B cell (primary cell): Measurements from ENCODE around the gene TNFRSF1B. TPM values are rescaled to one million over a fixed set of nuclear protein-coding genes. Genes with fewer than 3 reads are reported as not detected.

Experiments used
- ATAC-seq: fragments of 200-7000 bp; cut with Tn5 transposase; one replicate; pipeline ENCODE4 v1.10.0; 2021; ENCODE audit warnings: low read depth, mild to moderate bottlenecking, moderate number of reproducible peaks, moderate library complexity
- CTCF ChIA-PET: fragments of 350-600 bp; sonication (Branson Sonifier 250); formaldehyde crosslinking; loops from one replicate; lab custom pipeline; 2021; ENCODE audit warnings: antibody characterized with exemption, inconsistent platforms; lab: Charles Lee
- POLR2A ChIA-PET: fragments of 350-600 bp; sonication (Branson Sonifier 250); formaldehyde crosslinking; loops from one replicate; lab custom pipeline; 2021; ENCODE audit warnings: antibody characterized with exemption; lab: Charles Lee
- DNase-seq: peaks from one replicate; pipeline ENCODE4 v3.0.0; 2013
- H2AFZ ChIP-seq: 2 replicates; pipeline ENCODE4 v1.6.1; 2012; ENCODE audit warnings: mild to moderate bottlenecking, low read depth, low read length; ENCODE audit not compliant: insufficient read depth, poor library complexity, severe bottlenecking
- H3K27ac ChIP-seq, 2 donors: 1 replicate in 1 of 2; 2 replicates in 1 of 2; pipeline ENCODE4 v1.5.1; 2012 to 2013; ENCODE audit warnings: low read length in 2 of 2, mild to moderate bottlenecking in 2 of 2, moderate library complexity in 1 of 2
- H3K27me3 ChIP-seq, 4 experiments: fragments of 200-600 bp in 1 of 4; sonication (generic) in 1 of 4; replicated peaks in 1 of 4; 1 replicate in 2 of 4; 2 replicates in 2 of 4; pipeline versions ENCODE4 v1.6.1 to v1.7.0; 2013 to 2016; ENCODE audit warnings: low read length in 3 of 4, mild to moderate bottlenecking in 2 of 4, mixed read lengths in 1 of 4, moderate library complexity in 1 of 4; ENCODE audit not compliant: insufficient read depth in 4 of 4, control insufficient read depth in 3 of 4; ENCODE audit errors: control extremely low read depth in 1 of 4
- H3K36me3 ChIP-seq, 2 experiments: replicated peaks in 1 of 2; 1 replicate in 1 of 2; 2 replicates in 1 of 2; pipeline versions ENCODE4 v1.6.1 to v1.7.1; 2013; ENCODE audit warnings: low read length in 1 of 2; ENCODE audit not compliant: insufficient read depth in 2 of 2, control insufficient read depth in 1 of 2; ENCODE audit errors: control extremely low read depth in 1 of 2, extremely low read depth in 1 of 2
- H3K4me1 ChIP-seq, 2 donors: fragments of 200-600 bp in 1 of 2; sonication (generic) in 1 of 2; 1 replicate in 1 of 2; 2 replicates in 1 of 2; pipeline versions ENCODE4 v1.5.1 to v1.6.1; 2013 to 2017; ENCODE audit warnings: low read length in 2 of 2; ENCODE audit not compliant: control insufficient read depth in 2 of 2, insufficient read depth in 2 of 2
- H3K4me2 ChIP-seq: replicated peaks from 2 replicates; pipeline ENCODE3; 2012; ENCODE audit warnings: mild to moderate bottlenecking, low read depth, low read length; ENCODE audit not compliant: poor library complexity, severe bottlenecking
- H3K4me3 ChIP-seq, 5 experiments: fragments of 200-600 bp in 1 of 5; sonication (generic) in 1 of 5; 1 replicate in 3 of 5; 2 replicates in 2 of 5; pipeline versions ENCODE4 v1.5.1 to v1.7.0; 2011 to 2016; ENCODE audit warnings: low read length in 4 of 5, mild to moderate bottlenecking in 4 of 5, low read depth in 2 of 5, control low read depth in 1 of 5, moderate library complexity in 1 of 5; ENCODE audit not compliant: insufficient read depth in 1 of 5; ENCODE audit errors: control extremely low read depth in 1 of 5, extremely low read depth in 1 of 5
- H3K79me2 ChIP-seq: fragments of 200-600 bp; sonication (generic); one replicate; pipeline ENCODE4 v1.6.0; 2016; ENCODE audit warnings: low read length; ENCODE audit not compliant: control insufficient read depth, insufficient read depth
- H3K9ac ChIP-seq: fragments of 200-600 bp; sonication (generic); 2 replicates; pipeline ENCODE4 v1.6.1; 2017; ENCODE audit warnings: mild to moderate bottlenecking, low read length, moderate library complexity
- H3K9me3 ChIP-seq, 3 donors: one replicate each; pipeline versions ENCODE4 v1.6.1 to v1.7.1; 2013; ENCODE audit warnings: low read length in 2 of 3; ENCODE audit not compliant: control insufficient read depth in 2 of 3, insufficient read depth in 1 of 3; ENCODE audit errors: control extremely low read depth in 1 of 3
- H4K20me1 ChIP-seq: 2 replicates; pipeline ENCODE4 v1.6.0; 2012; ENCODE audit warnings: mild to moderate bottlenecking, low read length; ENCODE audit not compliant: insufficient read depth, control insufficient read depth, poor library complexity, severe bottlenecking
- H3K27ac Mint-ChIP-seq: one replicate; pipeline ENCODE4 v1.8.0; 2021; ENCODE audit warnings: mixed read lengths
- H3K27me3 Mint-ChIP-seq: one replicate; pipeline ENCODE4 v1.8.0; 2021; ENCODE audit warnings: mixed read lengths
- H3K4me1 Mint-ChIP-seq: one replicate; pipeline ENCODE4 v1.8.0; 2021; ENCODE audit warnings: mixed read lengths
- H3K4me3 Mint-ChIP-seq: one replicate; pipeline ENCODE4 v1.8.0; 2021; ENCODE audit warnings: mixed read lengths
- H3K9me3 Mint-ChIP-seq: one replicate; pipeline ENCODE4 v1.8.0; 2022; ENCODE audit warnings: mixed read lengths; ENCODE audit not compliant: insufficient read depth
- CTCF ChIP-seq: fragments of 200-600 bp; IDR thresholded peaks from one replicate; pipeline ENCODE4 v1.8.0; 2022; ENCODE audit warnings: antibody characterized with exemption, mild to moderate bottlenecking
- EZH2 ChIP-seq: IDR thresholded peaks from 2 replicates; pipeline ENCODE4 v1.6.1; 2012; ENCODE audit warnings: borderline replicate concordance, low read depth, mild to moderate bottlenecking, moderate library complexity, low read length; ENCODE audit not compliant: insufficient read depth, poor library complexity, severe bottlenecking
- WGBS: methylation state at CpG from one replicate; pipeline ENCODE4 v1.1.5; 2013; ENCODE audit warnings: missing lambda C conversion rate; ENCODE audit not compliant: insufficient coverage; 5-methylcytosine and 5-hydroxymethylcytosine counted together
- intact Hi-C: fragments of 100-400 bp; cut with micrococcal nuclease; formaldehyde crosslinking; loops from one replicate; pipeline ENCODE4 v1.10.0; 2022
- polyA plus RNA-seq: library from polyadenylated mRNA; depleted of rRNA; stranded (reverse); fragments of >200 nt; gene quantifications from 2 replicates; pipeline ENCODE4 v1.2.3, GENCODE V29; 2012
- total RNA-seq, 2 donors: library from RNA; stranded (reverse); fragments of 120-200 nt in 1 of 2; gene quantifications; 1 replicate in 1 of 2; 2 replicates in 1 of 2; pipeline versions ENCODE4 v1.2.3 to v1.2.4, GENCODE V29; 2013 to 2022

TNFRSF1B gene
- total and polyA plus RNA-seq, 2 donors (not counting 1 experiment from before 2014, with no cell fraction given) = 37.7 to 99.4 TPM

GRCh38 chr1:12181568-12181967 is 14.8 kb downstream of the TNFRSF1B start:
- intact Hi-C loops = loop anchor here (5.0 kb wide), 1 partner anchor 39 kb away; no protein-coding TSS in a partner anchor

More at GRCh38 chr1:12181568-12181967, 14.8 kb downstream of the TNFRSF1B start:
- Mint-ChIP-seq H3K27ac (peak overlapping the region; percentile 50), H3K4me3 (no peak overlapping the region), H3K9me3 (no peaks in the 10 kb centered on the region), H3K4me1 (peaks cover 69% of the 10 kb centered on the region), H3K27me3 (no peaks in the 10 kb centered on the region)
- WGBS = 93% methylated on average over 3 of the region's 7 CpGs
- TF ChIP-seq CTCF (no peak), EZH2 (no peak)
- Histone ChIP-seq H3K27me3 (no peaks in the 10 kb centered on the region), H3K9me3 (no peaks in the 10 kb centered on the region), H2AFZ (no peak overlapping the region), H3K9ac (no peak overlapping the region), H3K27ac (no peak overlapping the region), H3K79me2 (peaks cover 89% of the 10 kb centered on the region), H3K4me1 (peaks cover 42 to 80% of the 10 kb centered on the region in 2 donors), H3K4me3 (no peak overlapping the region), H4K20me1 (peaks cover 84% of the 10 kb centered on the region), H3K36me3 (peaks cover 0 to 30% of the 10 kb centered on the region in 2 experiments), H3K4me2 (no peak overlapping the region)
- DNase-seq (no peak), ATAC-seq (no peak)
- CTCF ChIA-PET = interaction anchor here (1.2 to 8.3 kb wide), 2 partner anchors 12 to 57 kb away, joined by 5 to 96 read pairs; no protein-coding TSS in a partner anchor
- POLR2A ChIA-PET = no interaction called here
